Kidney (tissue), 14 donors: ENCODE results near the gene RSBN1. TPM values are rescaled to one million over a fixed set of nuclear protein-coding genes. Genes with fewer than 3 reads are reported as not detected.

Experiments
- DNase-seq, 5 donors: peaks; one replicate each; pipeline ENCODE4 v3.0.0-alpha.2; 2013 to 2020
- FAIRE-seq: peaks from 2 replicates; lab custom pipeline; 2012; peaks lifted over from hg19 to GRCh38; lab: Jason Lieb, UNC
- H3K27ac ChIP-seq, 2 donors: one replicate each; pipeline ENCODE4 v1.7.0; 2013; ENCODE audit warnings: low read depth in 2 of 2, low read length in 2 of 2, inconsistent platforms in 1 of 2
- H3K27me3 ChIP-seq: one replicate; pipeline ENCODE4 v1.7.1; 2013; ENCODE audit warnings: low read length, inconsistent platforms; ENCODE audit not compliant: control insufficient read depth, insufficient read depth
- H3K36me3 ChIP-seq, 3 donors: one replicate each; pipeline versions ENCODE4 v1.7.0 to v1.7.1; 2013; ENCODE audit warnings: low read length in 3 of 3, control low read depth in 1 of 3, inconsistent platforms in 1 of 3; ENCODE audit not compliant: insufficient read depth in 3 of 3, control insufficient read depth in 2 of 3
- H3K4me1 ChIP-seq, 3 donors: one replicate each; pipeline versions ENCODE4 v1.7.0 to v1.7.1; 2013; ENCODE audit warnings: low read length in 3 of 3, inconsistent platforms in 1 of 3, low read depth in 1 of 3; ENCODE audit not compliant: control insufficient read depth in 2 of 3, insufficient read depth in 2 of 3
- H3K4me3 ChIP-seq, 3 donors: one replicate each; pipeline versions ENCODE4 v1.7.0 to v1.8.1; 2013; ENCODE audit warnings: low read length in 3 of 3, control low read depth in 1 of 3, inconsistent platforms in 1 of 3
- H3K9ac ChIP-seq, 3 donors: one replicate each; pipeline versions ENCODE4 v1.7.0 to v1.7.1; 2013; ENCODE audit warnings: low read length in 3 of 3, control low read depth in 1 of 3, inconsistent platforms in 1 of 3
- H3K9me3 ChIP-seq, 3 donors: one replicate each; pipeline versions ENCODE4 v1.7.0 to v1.7.1; 2013; ENCODE audit warnings: low read length in 3 of 3, control low read depth in 1 of 3, inconsistent platforms in 1 of 3; ENCODE audit not compliant: control insufficient read depth in 2 of 3, insufficient read depth in 1 of 3
- CTCF ChIP-seq: IDR thresholded peaks from 3 replicates; pipeline ENCODE4 v1.5.1; 2012; ENCODE audit warnings: mild to moderate bottlenecking, moderate library complexity, borderline replicate concordance; ENCODE audit not compliant: insufficient read depth; ENCODE audit errors: extremely low read depth
- intact Hi-C: fragments of 100-400 bp; cut with DNase I; formaldehyde crosslinking; loops from one replicate; pipeline ENCODE4 v1.11.1; 2022
- polyA plus RNA-seq: library from polyadenylated mRNA; stranded (reverse); fragments of 350-450 nt; fragmentation: Illumina TruSeq; extraction: RNeasy Lipid Tissue Mini Kit (QIAGEN cat#74804); gene quantifications from one replicate; pipeline ENCODE4 v1.2.3, GENCODE V29; 2014; ENCODE audit warnings: low read depth, low replicate concordance; ENCODE audit not compliant: insufficient read depth
- total RNA-seq: library from RNA; stranded (reverse); fragmentation: NEBNext Ultra II Directional; extraction: Animal tissue kit (Norgen Biotek cat#: 25700); gene quantifications from one replicate; pipeline ENCODE4 v1.2.1, GENCODE V29; 2021
- donor health status: control.
- donor health status: control.
- donor health status: control.
- donor health status: control.
- donor health status: control.
- donor health status: DM: yes; HTN: yes; CAD: no.
- donor health status: Normal renal cell carcinoma (clear cell type).

The RSBN1 gene
- total and polyA plus RNA-seq, 2 donors from 2014 or later, result 4.0 to 22.0 TPM

DNA sequence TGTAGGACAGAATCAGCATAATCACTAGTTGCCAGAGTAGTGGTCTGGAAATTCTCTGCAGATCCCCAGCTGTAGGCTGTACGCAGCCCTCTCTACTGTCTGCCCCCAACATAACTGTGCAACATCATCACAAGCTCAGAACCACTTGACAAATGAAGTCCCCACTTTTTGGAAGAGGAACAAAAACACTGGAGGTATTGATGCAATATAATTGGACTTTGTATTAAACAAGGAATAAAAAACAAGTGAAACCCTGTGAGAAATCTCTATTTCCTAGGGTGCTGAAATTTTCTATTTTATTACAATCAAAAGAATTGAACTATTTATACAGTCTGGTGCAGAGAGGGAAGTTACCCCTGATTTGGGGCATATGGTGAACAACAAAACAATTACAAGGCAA is 68.2 kb downstream of the RSBN1 start:
- H3K36me3 ChIP-seq, result peaks cover 0 to 2% (median 2%) of the 10 kb centered on the region in 3 donors
- no peak overlapping the region for H3K4me3 ChIP-seq
- H3K9me3 ChIP-seq, result no peaks in the 10 kb centered on the region
- DNase-seq, result no peak
- no peak for TF ChIP-seq CTCF
- H3K27ac ChIP-seq, result no peak overlapping the region
- intact Hi-C loops, result no loop called here
- H3K4me1 ChIP-seq, result no peaks in the 10 kb centered on the region
- FAIRE-seq, result no peak
- no peak overlapping the region for H3K9ac ChIP-seq
- no peaks in the 10 kb centered on the region for H3K27me3 ChIP-seq

DNA sequence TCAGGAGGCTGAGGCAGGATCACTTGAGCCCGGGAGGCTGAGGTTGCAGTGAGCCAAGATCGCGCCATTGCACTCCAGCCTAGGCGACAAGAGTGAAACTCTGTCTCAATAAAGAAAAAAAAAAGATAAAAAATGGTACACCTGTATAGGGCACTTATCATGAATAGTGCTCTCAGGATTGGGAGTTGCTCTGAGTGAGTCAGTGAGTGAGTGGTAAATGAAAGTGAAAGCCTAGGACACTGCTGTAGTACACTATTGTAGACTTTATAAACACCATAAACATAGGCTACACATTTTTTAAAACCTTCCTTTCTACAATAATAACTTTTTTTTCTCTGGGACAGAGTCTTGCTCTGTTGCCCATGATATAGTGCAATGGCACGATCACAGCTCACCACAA is 69.8 kb downstream of the RSBN1 start:
- DNase-seq, result no peak
- intact Hi-C loops, result no loop called here
- Histone ChIP-seq H3K4me3 (no peak overlapping the region), H3K27me3 (no peaks in the 10 kb centered on the region), H3K27ac (no peak overlapping the region), H3K9me3 (no peaks in the 10 kb centered on the region), H3K36me3 (peaks cover 0 to 2% (median 0%) of the 10 kb centered on the region in 3 donors), H3K4me1 (no peaks in the 10 kb centered on the region), H3K9ac (no peak overlapping the region)
- FAIRE-seq, result no peak
- TF ChIP-seq CTCF, result no peak

- no peak overlapping the region for H3K27ac ChIP-seq
- DNase-seq (no peak), FAIRE-seq (no peak)
- H3K9me3 ChIP-seq, result no peaks in the 10 kb centered on the region
- no peak overlapping the region for H3K4me3 ChIP-seq
- H3K4me1 ChIP-seq, result no peaks in the 10 kb centered on the region
- no peak overlapping the region for H3K9ac ChIP-seq
- intact Hi-C loops, result no loop called here
- peaks cover 0 to 6% (median 2%) of the 10 kb centered on the region in 3 donors for H3K36me3 ChIP-seq
- no peaks in the 10 kb centered on the region for H3K27me3 ChIP-seq
- no peak for TF ChIP-seq CTCF
Observed at GRCh38 chr1:113734357-113735055, 77.8 kb downstream of the RSBN1 start.
